Osteoblast (primary cell): ENCODE results near the gene DCLK2. TPM values are rescaled to one million over a fixed set of nuclear protein-coding genes. Genes with fewer than 3 reads are reported as not detected.

Source experiments
- DNase-seq: peaks from one replicate; pipeline ENCODE4 v3.0.0; 2011; ENCODE audit warnings: low spot score, mixed read lengths; ENCODE audit not compliant: insufficient read length; ENCODE audit errors: missing footprints
- H2AFZ ChIP-seq: 2 replicates; pipeline ENCODE4 v1.6.0; 2011; ENCODE audit warnings: mild to moderate bottlenecking, low read length
- H3K27ac ChIP-seq: 2 replicates; pipeline ENCODE4 v1.5.1; 2011; ENCODE audit warnings: mild to moderate bottlenecking, low read depth, low read length, moderate library complexity
- H3K27me3 ChIP-seq: 2 replicates; pipeline ENCODE4 v1.6.0; 2012; ENCODE audit warnings: mild to moderate bottlenecking, control low read depth, inconsistent platforms, low read length, moderate library complexity; ENCODE audit not compliant: insufficient read depth
- H3K36me3 ChIP-seq: 2 replicates; pipeline ENCODE4 v1.5.1; 2011; ENCODE audit warnings: mild to moderate bottlenecking, low read length, control low read depth, moderate library complexity; ENCODE audit not compliant: insufficient read depth
- H3K4me1 ChIP-seq: 2 replicates; pipeline ENCODE4 v1.5.1; 2011; ENCODE audit warnings: mild to moderate bottlenecking, low read length, control low read depth, moderate library complexity; ENCODE audit not compliant: insufficient read depth
- H3K4me2 ChIP-seq: 2 replicates; pipeline ENCODE4 v1.6.0; 2011; ENCODE audit warnings: mild to moderate bottlenecking, low read length; ENCODE audit not compliant: insufficient read depth
- H3K4me3 ChIP-seq: fragments of 200-600 bp; sonication (generic); 3 replicates; pipeline ENCODE4 v1.5.1; 2012; ENCODE audit warnings: mild to moderate bottlenecking, low read length, inconsistent platforms; ENCODE audit not compliant: insufficient read depth
- H3K79me2 ChIP-seq: 2 replicates; pipeline ENCODE4 v1.6.0; 2012; ENCODE audit warnings: mild to moderate bottlenecking, low read length, control low read depth, inconsistent platforms; ENCODE audit not compliant: insufficient read depth
- H3K9me3 ChIP-seq: 2 replicates; pipeline ENCODE4 v1.5.1; 2011; ENCODE audit warnings: low read depth, low read length, control low read depth
- H4K20me1 ChIP-seq: 2 replicates; pipeline ENCODE4 v1.6.0; 2012; ENCODE audit warnings: mild to moderate bottlenecking, low read length, control low read depth; ENCODE audit not compliant: insufficient read depth
- CTCF ChIP-seq: IDR thresholded peaks from 2 replicates; pipeline ENCODE4 v1.5.1; 2011; ENCODE audit warnings: mild to moderate bottlenecking, low read depth, low read length, moderate library complexity; ENCODE audit errors: extremely low read depth
- total RNA-seq: library from RNA; depleted of rRNA; stranded (reverse); fragments of >200 nt; gene quantifications from 2 replicates; pipeline ENCODE4 v1.2.3, GENCODE V29; 2012

Gene DCLK2
- total RNA-seq, 1 donor = 11.6 TPM

- no peak overlapping the region for H3K4me2 ChIP-seq
- H2AFZ ChIP-seq = peak overlapping the region; percentile 1
- no peaks in the 10 kb centered on the region for H4K20me1 ChIP-seq
- H3K27ac ChIP-seq = no peak overlapping the region
- no peaks in the 10 kb centered on the region for H3K4me1 ChIP-seq
- no peak for DNase-seq
- H3K36me3 ChIP-seq = no peaks in the 10 kb centered on the region
- H3K27me3 ChIP-seq = no peaks in the 10 kb centered on the region
- H3K4me3 ChIP-seq = no peak overlapping the region
- no peak for TF ChIP-seq CTCF
- no peaks in the 10 kb centered on the region for H3K9me3 ChIP-seq
- no peaks in the 10 kb centered on the region for H3K79me2 ChIP-seq
Observed at GRCh38 chr4:150061086-150061776, 17.0 kb upstream of the DCLK2 start.

- Histone ChIP-seq H3K4me2 (no peak overlapping the region), H3K36me3 (no peaks in the 10 kb centered on the region), H3K4me1 (no peaks in the 10 kb centered on the region), H3K27me3 (no peaks in the 10 kb centered on the region), H3K27ac (no peak overlapping the region), H2AFZ (peak overlapping the region; percentile 20), H4K20me1 (no peaks in the 10 kb centered on the region), H3K9me3 (no peaks in the 10 kb centered on the region), H3K79me2 (no peaks in the 10 kb centered on the region), H3K4me3 (no peak overlapping the region)
- no peak for TF ChIP-seq CTCF
- DNase-seq = no peak
Observed at GRCh38 chr4:150063128-150063527, 15.1 kb upstream of the DCLK2 start.

- H3K27me3 ChIP-seq = no peaks in the 10 kb centered on the region
- no peaks in the 10 kb centered on the region for H3K36me3 ChIP-seq
- no peak overlapping the region for H3K4me2 ChIP-seq
- peaks cover 14% of the 10 kb centered on the region for H3K4me1 ChIP-seq
- H2AFZ ChIP-seq = no peak overlapping the region
- H3K27ac ChIP-seq = no peak overlapping the region
- no peak for TF ChIP-seq CTCF
- H3K9me3 ChIP-seq = no peaks in the 10 kb centered on the region
- no peak overlapping the region for H3K4me3 ChIP-seq
- no peaks in the 10 kb centered on the region for H4K20me1 ChIP-seq
- no peak for DNase-seq
- H3K79me2 ChIP-seq = no peaks in the 10 kb centered on the region
Observed at GRCh38 chr4:150065740-150066139, 12.5 kb upstream of the DCLK2 start.

- peaks cover 32% of the 10 kb centered on the region for H3K4me1 ChIP-seq
- no peaks in the 10 kb centered on the region for H3K27me3 ChIP-seq
- no peak for DNase-seq
- no peaks in the 10 kb centered on the region for H3K79me2 ChIP-seq
- H2AFZ ChIP-seq = no peak overlapping the region
- no peak for TF ChIP-seq CTCF
- no peaks in the 10 kb centered on the region for H3K36me3 ChIP-seq
- no peaks in the 10 kb centered on the region for H4K20me1 ChIP-seq
- H3K9me3 ChIP-seq = no peaks in the 10 kb centered on the region
- no peak overlapping the region for H3K27ac ChIP-seq
- no peak overlapping the region for H3K4me2 ChIP-seq
- no peak overlapping the region for H3K4me3 ChIP-seq
Observed at GRCh38 chr4:150067859-150068258, 10.4 kb upstream of the DCLK2 start.
